Neutrophil (primary cell): ENCODE results near the gene ARHGEF19.

Experiments
- H3K27ac ChIP-seq: fragments of 200-600 bp; sonication (generic); 2 replicates; pipeline ENCODE4 v1.5.1; 2016; ENCODE audit warnings: mild to moderate bottlenecking, moderate library complexity
- H3K27me3 ChIP-seq: fragments of 200-600 bp; sonication (generic); 2 replicates; pipeline ENCODE4 v1.6.0; 2016; ENCODE audit warnings: mild to moderate bottlenecking
- H3K36me3 ChIP-seq: fragments of 200-600 bp; sonication (generic); 2 replicates; pipeline ENCODE4 v1.5.1; 2017
- H3K4me1 ChIP-seq, 2 experiments: fragments of 200-600 bp in 1 of 2; sonication (generic) in 1 of 2; 1 replicate in 1 of 2; 2 replicates in 1 of 2; pipeline versions ENCODE4 v1.5.1 to v1.6.1; 2013 to 2016; ENCODE audit warnings: low read depth in 1 of 2, low read length in 1 of 2, mild to moderate bottlenecking in 1 of 2, moderate library complexity in 1 of 2; ENCODE audit not compliant: control insufficient read depth in 1 of 2, insufficient read depth in 1 of 2
- H3K4me3 ChIP-seq, 2 experiments: fragments of 200-600 bp in 1 of 2; sonication (generic) in 1 of 2; 1 replicate in 1 of 2; 2 replicates in 1 of 2; pipeline ENCODE4 v1.5.1; 2013 to 2016; ENCODE audit warnings: low read depth in 1 of 2, low read length in 1 of 2, mild to moderate bottlenecking in 1 of 2, moderate library complexity in 1 of 2
- H3K9me3 ChIP-seq: fragments of 200-600 bp; sonication (generic); 2 replicates; pipeline ENCODE4 v1.5.1; 2016
- TF ChIP-seq, protein P1 (sequence below): fragments of 200-600 bp; sonication (generic); IDR thresholded peaks from 2 replicates; pipeline ENCODE4 v1.5.1; 2016; ENCODE audit warnings: antibody characterized with exemption

The ARHGEF19 gene

DNA sequence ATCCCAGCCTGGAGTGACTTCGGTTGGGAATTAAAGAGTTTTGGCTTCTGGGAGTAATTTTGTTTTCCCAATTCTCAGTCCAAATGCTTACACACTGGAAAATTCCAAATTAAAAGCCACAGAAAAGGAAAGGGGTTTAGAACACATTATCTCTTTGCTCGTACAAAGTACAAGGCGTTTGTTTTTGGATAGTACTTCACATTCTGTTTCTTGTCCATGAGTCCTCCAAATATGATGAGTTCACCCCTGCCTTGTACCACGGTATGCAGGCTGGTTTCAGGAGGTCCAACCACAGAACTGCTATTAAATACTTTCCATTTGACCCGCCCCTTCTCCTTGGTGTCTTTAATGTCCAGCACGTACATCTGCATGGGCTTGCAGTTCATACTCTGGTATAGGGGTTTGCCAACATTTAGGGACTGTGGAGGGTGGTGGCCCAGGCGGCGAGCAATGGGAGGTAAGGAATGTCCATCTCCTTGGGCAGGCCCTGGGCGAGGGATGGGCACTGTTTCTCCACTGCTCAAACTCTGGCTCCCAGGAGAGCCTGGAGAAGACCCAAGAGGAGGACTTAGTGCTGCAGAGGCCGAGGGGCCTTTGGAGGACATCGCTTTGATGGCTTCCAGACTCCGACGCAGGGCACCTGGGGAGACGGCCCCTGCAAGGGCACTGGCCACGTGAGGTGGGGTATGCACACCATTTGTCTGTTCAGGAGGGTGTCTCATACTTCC, 38.2 kb upstream of the ARHGEF19 start:
- Histone ChIP-seq H3K9me3 (no peaks in the 10 kb centered on the region), H3K27me3 (no peaks in the 10 kb centered on the region), H3K27ac (no peak overlapping the region), H3K36me3 (peaks cover 66% of the 10 kb centered on the region), H3K4me1 (peaks cover 6 to 8% of the 10 kb centered on the region in 2 experiments), H3K4me3 (no peak overlapping the region)
- TF ChIP-seq, protein P1, sequence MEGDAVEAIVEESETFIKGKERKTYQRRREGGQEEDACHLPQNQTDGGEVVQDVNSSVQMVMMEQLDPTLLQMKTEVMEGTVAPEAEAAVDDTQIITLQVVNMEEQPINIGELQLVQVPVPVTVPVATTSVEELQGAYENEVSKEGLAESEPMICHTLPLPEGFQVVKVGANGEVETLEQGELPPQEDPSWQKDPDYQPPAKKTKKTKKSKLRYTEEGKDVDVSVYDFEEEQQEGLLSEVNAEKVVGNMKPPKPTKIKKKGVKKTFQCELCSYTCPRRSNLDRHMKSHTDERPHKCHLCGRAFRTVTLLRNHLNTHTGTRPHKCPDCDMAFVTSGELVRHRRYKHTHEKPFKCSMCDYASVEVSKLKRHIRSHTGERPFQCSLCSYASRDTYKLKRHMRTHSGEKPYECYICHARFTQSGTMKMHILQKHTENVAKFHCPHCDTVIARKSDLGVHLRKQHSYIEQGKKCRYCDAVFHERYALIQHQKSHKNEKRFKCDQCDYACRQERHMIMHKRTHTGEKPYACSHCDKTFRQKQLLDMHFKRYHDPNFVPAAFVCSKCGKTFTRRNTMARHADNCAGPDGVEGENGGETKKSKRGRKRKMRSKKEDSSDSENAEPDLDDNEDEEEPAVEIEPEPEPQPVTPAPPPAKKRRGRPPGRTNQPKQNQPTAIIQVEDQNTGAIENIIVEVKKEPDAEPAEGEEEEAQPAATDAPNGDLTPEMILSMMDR = no peak

DNA sequence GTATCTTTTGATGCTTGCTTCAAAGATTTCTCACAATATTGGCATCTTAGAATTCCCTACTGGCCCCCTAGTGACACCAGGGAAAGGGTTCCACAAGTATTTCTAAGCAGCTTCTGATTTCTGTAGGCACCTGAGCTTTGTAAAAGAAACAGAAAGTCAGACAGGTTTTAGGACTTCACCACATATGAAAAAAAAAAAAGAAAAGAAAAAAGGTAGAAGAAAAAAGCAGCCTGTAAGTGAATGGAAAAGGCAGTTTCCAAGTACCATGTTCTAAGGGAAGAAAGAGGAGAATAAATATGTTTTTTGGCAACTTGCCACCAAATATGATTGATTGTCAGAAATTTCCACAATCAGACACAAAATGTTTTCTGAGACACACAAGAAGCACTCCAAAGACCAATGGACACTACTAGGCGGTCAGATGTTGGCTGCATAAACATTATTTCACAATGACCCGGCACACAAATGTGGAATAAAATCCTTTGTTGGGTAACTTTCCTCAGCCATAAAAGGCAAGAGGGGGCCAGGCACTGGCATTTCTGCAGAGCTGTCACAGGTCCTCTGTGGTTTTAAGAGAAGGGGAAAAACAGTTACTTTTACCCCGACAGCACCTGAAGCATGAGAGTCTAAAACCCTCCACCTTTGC, 37.3 kb upstream of the ARHGEF19 start:
- Histone ChIP-seq H3K9me3 (no peaks in the 10 kb centered on the region), H3K4me1 (peaks cover 6 to 8% of the 10 kb centered on the region in 2 experiments), H3K27ac (peak overlapping the region; percentile 17), H3K27me3 (no peaks in the 10 kb centered on the region), H3K36me3 (peaks cover 60% of the 10 kb centered on the region), H3K4me3 (no peak overlapping the region)
- TF ChIP-seq, protein P1 = no peak

GRCh38 chr1:16248603-16249516, 36.4 kb upstream of the ARHGEF19 start:
- Histone ChIP-seq H3K27me3 (no peaks in the 10 kb centered on the region), H3K4me3 (no peak overlapping the region), H3K9me3 (no peaks in the 10 kb centered on the region), H3K4me1 (peaks cover 6 to 8% of the 10 kb centered on the region in 2 experiments), H3K27ac (peak overlapping the region; percentile 40), H3K36me3 (peaks cover 51% of the 10 kb centered on the region)
- TF ChIP-seq, protein P1 = no peak

DNA sequence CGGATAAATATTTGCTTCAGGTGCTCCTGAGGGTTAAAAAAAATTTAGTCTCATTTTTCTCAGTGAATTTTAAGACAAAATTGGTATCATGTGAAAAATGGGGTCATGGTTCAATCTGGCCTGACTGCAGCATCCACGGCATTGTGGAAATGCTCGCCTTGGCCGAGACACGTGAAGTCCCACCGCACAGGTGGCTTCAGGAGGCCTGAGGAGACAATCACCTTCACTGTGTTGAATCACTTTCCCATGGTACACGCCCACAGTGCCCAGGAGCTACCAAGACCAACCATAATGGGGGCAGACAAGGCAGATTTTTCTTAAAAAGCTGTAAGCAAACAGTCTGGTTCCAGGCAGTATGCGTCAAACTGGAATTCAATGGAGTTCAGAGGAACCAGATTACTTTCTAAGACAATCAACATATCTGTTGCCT, 35.6 kb upstream of the ARHGEF19 start:
- Histone ChIP-seq H3K27ac (peak overlapping the region; percentile 40), H3K9me3 (no peaks in the 10 kb centered on the region), H3K4me3 (no peak overlapping the region), H3K27me3 (no peaks in the 10 kb centered on the region), H3K36me3 (peaks cover 43% of the 10 kb centered on the region), H3K4me1 (peaks cover 6 to 8% of the 10 kb centered on the region in 2 experiments)
- TF ChIP-seq, protein P1 = no peak

GRCh38 chr1:16247441-16247840, 35.0 kb upstream of the ARHGEF19 start:
- H3K4me1 ChIP-seq = peaks cover 6 to 8% of the 10 kb centered on the region in 2 experiments
- H3K9me3 ChIP-seq = no peaks in the 10 kb centered on the region
- TF ChIP-seq, protein P1 = no peak
- H3K27me3 ChIP-seq = no peaks in the 10 kb centered on the region
- no peak overlapping the region for H3K27ac ChIP-seq
- H3K36me3 ChIP-seq = peaks cover 37% of the 10 kb centered on the region
- H3K4me3 ChIP-seq = no peak overlapping the region
